K562 (cell line): Measurements from ENCODE around the gene RBPJL.

ENCODE experiments used
- BCL6 ChIP-seq: fragments of 250-450 bp; sonication (Bioruptor Pico); IDR thresholded peaks from 2 replicates; pipeline ENCODE4 v1.4.0; 2020
- BHLHE40 ChIP-seq: IDR thresholded peaks from 2 replicates; pipeline ENCODE4 v1.6.1; 2011; ENCODE audit warnings: low read length, improper control_type of control experiment
- CBX8 ChIP-seq: fragments of 200-600 bp; sonication (generic); IDR thresholded peaks from 2 replicates; pipeline ENCODE4 v1.6.1; 2012; ENCODE audit warnings: borderline replicate concordance, mixed run types, low read depth, mild to moderate bottlenecking, moderate library complexity, mixed read lengths, low read length, control low read depth, inconsistent platforms; ENCODE audit not compliant: poor library complexity, severe bottlenecking; ENCODE audit errors: extremely low read depth
- FOS ChIP-seq: IDR thresholded peaks from 3 replicates; pipeline ENCODE4 v1.6.1; 2011; ENCODE audit not compliant: insufficient read length; ENCODE audit errors: extremely low read depth
- NR3C1 ChIP-seq: sonication (generic); formaldehyde crosslinking; IDR thresholded peaks from 2 replicates; pipeline ENCODE4 v1.8.1; 2022; ENCODE audit warnings: missing genetic modification reagents
- POLR2AphosphoS5 ChIP-seq: IDR thresholded peaks from 2 replicates; pipeline ENCODE4 v1.6.1; 2011; ENCODE audit warnings: mild to moderate bottlenecking, low read depth, low read length, moderate library complexity; ENCODE audit not compliant: control insufficient read depth, insufficient read depth
- PRDM10 ChIP-seq: fragments of 450-650 bp; IDR thresholded peaks from 2 replicates; pipeline ENCODE4 v1.6.1; 2018; ENCODE audit not compliant: partially characterized antibody
- ZBTB9 ChIP-seq: fragments of 450-650 bp; formaldehyde crosslinking; IDR thresholded peaks from 2 replicates; pipeline ENCODE4 v1.4.0; 2020; ENCODE audit warnings: mild to moderate bottlenecking, moderate library complexity

- TF ChIP-seq PRDM10 (no peak), NR3C1 (CRISPR knock-in tag) (no peak), ZBTB9 (no peak), CBX8 (no peak), BHLHE40 (no peak), FOS (no peak), POLR2AphosphoS5 (no peak), BCL6 (CRISPR knock-in tag) (no peak)
These were observed 58.9 kb downstream of the RBPJL start for GRCh38 chr20:45365444-45365970.
